IPS DF 19.7 (cell line): ENCODE measurements around the gene SPG11.

Experiments
- DNase-seq: peaks from one replicate; pipeline ENCODE4 v3.0.0-alpha.2; 2013; ENCODE audit warnings: low read depth, low spot score

The SPG11 gene

GRCh38 chr15:44519537-44519936, 143.9 kb downstream of the SPG11 start:
- DNase-seq = no peak

- no peak for DNase-seq
These were observed 147.0 kb downstream of the SPG11 start for GRCh38 chr15:44516436-44516835.
